OCI-LY3 (cell line): ENCODE results near the gene CAB39.

Experiments
- H2AFZ ChIP-seq: fragments of 200-600, 300-600 bp; shearing (Covaris generic); 2 replicates; pipeline ENCODE4 v1.6.0; 2014; ENCODE audit warnings: antibody characterized with exemption, low read depth, low read length
- H3K27ac ChIP-seq: fragments of 200-600, 300-600 bp; sonication (generic); 2 replicates; pipeline ENCODE4 v1.5.1; 2014; ENCODE audit warnings: mild to moderate bottlenecking, low read length, moderate library complexity, mixed read lengths
- H3K27me3 ChIP-seq: fragments of 200-600, 300-600 bp; sonication (generic); 2 replicates; pipeline ENCODE4 v1.6.1; 2014; ENCODE audit warnings: low read depth, low read length, mixed read lengths
- H3K36me3 ChIP-seq: fragments of 200-600, 300-600 bp; sonication (generic); replicated peaks from 2 replicates; pipeline ENCODE3; 2014; ENCODE audit warnings: low read depth, low read length, mixed read lengths
- H3K4me1 ChIP-seq: fragments of 300-600, 200-600 bp; sonication (generic); 2 replicates; pipeline ENCODE4 v1.6.1; 2014; ENCODE audit warnings: low read length, mixed read lengths
- H3K4me2 ChIP-seq: fragments of 200-600, 300-600 bp; sonication (generic); 2 replicates; pipeline ENCODE4 v1.6.1; 2014; ENCODE audit warnings: low read length, mixed read lengths
- H3K4me3 ChIP-seq: fragments of 300-600, 200-600 bp; sonication (generic); 2 replicates; pipeline ENCODE4 v1.5.1; 2014; ENCODE audit warnings: antibody characterized with exemption, mild to moderate bottlenecking, low read length, moderate library complexity
- H3K79me2 ChIP-seq: fragments of 300-600, 200-600 bp; shearing (Covaris generic); 2 replicates; pipeline ENCODE4 v1.6.1; 2014; ENCODE audit warnings: mild to moderate bottlenecking, low read length, mixed read lengths
- H3K9ac ChIP-seq: fragments of 300-600, 200-600 bp; shearing (Covaris generic); 2 replicates; pipeline ENCODE4 v1.6.0; 2014; ENCODE audit warnings: mild to moderate bottlenecking, low read length, moderate library complexity
- H3K9me3 ChIP-seq: fragments of 200-600, 300-600 bp; shearing (Covaris generic); 2 replicates; pipeline ENCODE4 v1.6.1; 2014; ENCODE audit warnings: low read length, mixed read lengths; ENCODE audit not compliant: insufficient read depth
- H4K20me1 ChIP-seq: fragments of 200-600, 300-600 bp; sonication (generic); 2 replicates; pipeline ENCODE4 v1.6.1; 2016; ENCODE audit warnings: low read length, mixed read lengths; ENCODE audit not compliant: insufficient read depth
- CTCF ChIP-seq: fragments of 200-600, 300-600 bp; sonication (generic); IDR thresholded peaks from 2 replicates; pipeline ENCODE4 v1.5.1; 2014; ENCODE audit warnings: antibody characterized with exemption, low read length, low read depth
- EZH2phosphoT487 ChIP-seq: fragments of 200-600 bp; shearing (Covaris generic); IDR thresholded peaks from 2 replicates; pipeline ENCODE4 v1.6.1; 2018; ENCODE audit warnings: antibody characterized with exemption, mixed run types, low read depth

CAB39 gene

GRCh38 chr2:230772156-230772555 is 59.5 kb downstream of the CAB39 start:
- TF ChIP-seq EZH2phosphoT487 (no peak), CTCF (no peak)
- H2AFZ ChIP-seq = no peak overlapping the region
- H3K27me3 ChIP-seq = no peaks in the 10 kb centered on the region
- H3K36me3 ChIP-seq = peaks cover 32% of the 10 kb centered on the region
- H4K20me1 ChIP-seq = peaks cover 7% of the 10 kb centered on the region; the same call in 1 of the 2 replicates
- H3K9ac ChIP-seq = no peak overlapping the region
- H3K4me2 ChIP-seq = no peak overlapping the region
- H3K4me1 ChIP-seq = peaks cover 31% of the 10 kb centered on the region
- H3K79me2 ChIP-seq = peaks cover 74% of the 10 kb centered on the region
- H3K4me3 ChIP-seq = no peak overlapping the region
- no peaks in the 10 kb centered on the region for H3K9me3 ChIP-seq
- no peak overlapping the region for H3K27ac ChIP-seq

- H3K27ac ChIP-seq = no peak overlapping the region
Measured at GRCh38 chr2:230773039-230773773, 60.6 kb downstream of the CAB39 start.

GRCh38 chr2:230774348-230774951 is 61.8 kb downstream of the CAB39 start:
- H3K4me3 ChIP-seq = no peak overlapping the region
- H3K27me3 ChIP-seq = no peaks in the 10 kb centered on the region
- H4K20me1 ChIP-seq = peaks cover 15% of the 10 kb centered on the region
- H2AFZ ChIP-seq = no peak overlapping the region
- peaks cover 16% of the 10 kb centered on the region for H3K4me1 ChIP-seq
- H3K79me2 ChIP-seq = peaks cover 74% of the 10 kb centered on the region
- H3K9me3 ChIP-seq = no peaks in the 10 kb centered on the region
- no peak overlapping the region for H3K4me2 ChIP-seq
- H3K9ac ChIP-seq = no peak overlapping the region
- H3K27ac ChIP-seq = no peak overlapping the region
- no peak for TF ChIP-seq EZH2phosphoT487
- H3K36me3 ChIP-seq = peaks cover 22% of the 10 kb centered on the region

More at GRCh38 chr2:230773039-230773773, 60.6 kb downstream of the CAB39 start:
- no peak overlapping the region for H3K9ac ChIP-seq
- H2AFZ ChIP-seq = no peak overlapping the region
- peaks cover 25% of the 10 kb centered on the region for H3K36me3 ChIP-seq
- no peaks in the 10 kb centered on the region for H3K27me3 ChIP-seq
- peaks cover 21% of the 10 kb centered on the region for H3K4me1 ChIP-seq
- H3K79me2 ChIP-seq = peaks cover 72% of the 10 kb centered on the region
- peaks cover 10% of the 10 kb centered on the region; the same call in 1 of the 2 replicates for H4K20me1 ChIP-seq
- H3K4me3 ChIP-seq = no peak overlapping the region
- no peak overlapping the region for H3K4me2 ChIP-seq
- no peaks in the 10 kb centered on the region for H3K9me3 ChIP-seq
- no peak for TF ChIP-seq EZH2phosphoT487
- no peak for TF ChIP-seq CTCF

- no peak overlapping the region for H3K4me3 ChIP-seq
- H3K79me2 ChIP-seq = peaks cover 85% of the 10 kb centered on the region
- H3K9me3 ChIP-seq = no peaks in the 10 kb centered on the region
- peaks cover 19% of the 10 kb centered on the region for H4K20me1 ChIP-seq
- TF ChIP-seq EZH2phosphoT487 = no peak
- no peak overlapping the region for H3K9ac ChIP-seq
- H2AFZ ChIP-seq = no peak overlapping the region
- no peak overlapping the region for H3K27ac ChIP-seq
- H3K4me2 ChIP-seq = no peak overlapping the region
- no peaks in the 10 kb centered on the region for H3K27me3 ChIP-seq
- H3K4me1 ChIP-seq = peaks cover 8% of the 10 kb centered on the region
- H3K36me3 ChIP-seq = peaks cover 27% of the 10 kb centered on the region
Measured at GRCh38 chr2:230775737-230776136, 63.1 kb downstream of the CAB39 start.

- Histone ChIP-seq H3K9ac (no peak overlapping the region), H3K79me2 (peaks cover 88% of the 10 kb centered on the region), H3K27me3 (no peaks in the 10 kb centered on the region), H3K36me3 (peaks cover 27% of the 10 kb centered on the region), H3K4me1 (no peaks in the 10 kb centered on the region), H2AFZ (no peak overlapping the region), H3K27ac (no peak overlapping the region), H3K9me3 (no peaks in the 10 kb centered on the region), H3K4me3 (no peak overlapping the region), H3K4me2 (no peak overlapping the region), H4K20me1 (peaks cover 23% of the 10 kb centered on the region)
- TF ChIP-seq EZH2phosphoT487 (no peak), CTCF (no peak)
Measured at GRCh38 chr2:230777721-230778120, 65.1 kb downstream of the CAB39 start.
